Measurements from ENCODE around the gene ATP5F1C.

Gene ATP5F1C

GRCh38 chr10:7819121-7819460 is 31.1 kb downstream of the ATP5F1C start:
- peaks cover 0 to 18% (median 14%) of the 10 kb centered on the region in 4 donors for H3K4me1 ChIP-seq
- intact Hi-C loops (cut with DNase I; ENCODE audit: low total_unique reads): no loop called here
- H3K27ac ChIP-seq: peak overlapping the region; percentile 73 to 78
- H3K9me3 ChIP-seq: no peaks in the 10 kb centered on the region
- peaks cover 0 to 3% of the 10 kb centered on the region in 2 donors for H3K27me3 ChIP-seq
- peaks cover 0 to 10% (median 0%) of the 10 kb centered on the region in 3 donors for H3K36me3 ChIP-seq
- DNase-seq: peak in 1 of 2 donors; percentile 51
- H3K4me3 ChIP-seq: peak overlapping the region; percentile 85 to 95
- TF ChIP-seq, protein P1, sequence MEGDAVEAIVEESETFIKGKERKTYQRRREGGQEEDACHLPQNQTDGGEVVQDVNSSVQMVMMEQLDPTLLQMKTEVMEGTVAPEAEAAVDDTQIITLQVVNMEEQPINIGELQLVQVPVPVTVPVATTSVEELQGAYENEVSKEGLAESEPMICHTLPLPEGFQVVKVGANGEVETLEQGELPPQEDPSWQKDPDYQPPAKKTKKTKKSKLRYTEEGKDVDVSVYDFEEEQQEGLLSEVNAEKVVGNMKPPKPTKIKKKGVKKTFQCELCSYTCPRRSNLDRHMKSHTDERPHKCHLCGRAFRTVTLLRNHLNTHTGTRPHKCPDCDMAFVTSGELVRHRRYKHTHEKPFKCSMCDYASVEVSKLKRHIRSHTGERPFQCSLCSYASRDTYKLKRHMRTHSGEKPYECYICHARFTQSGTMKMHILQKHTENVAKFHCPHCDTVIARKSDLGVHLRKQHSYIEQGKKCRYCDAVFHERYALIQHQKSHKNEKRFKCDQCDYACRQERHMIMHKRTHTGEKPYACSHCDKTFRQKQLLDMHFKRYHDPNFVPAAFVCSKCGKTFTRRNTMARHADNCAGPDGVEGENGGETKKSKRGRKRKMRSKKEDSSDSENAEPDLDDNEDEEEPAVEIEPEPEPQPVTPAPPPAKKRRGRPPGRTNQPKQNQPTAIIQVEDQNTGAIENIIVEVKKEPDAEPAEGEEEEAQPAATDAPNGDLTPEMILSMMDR (IDR thresholded peaks at IDR 0.05): peak in 1 of 2 experiments; percentile 12

DNA sequence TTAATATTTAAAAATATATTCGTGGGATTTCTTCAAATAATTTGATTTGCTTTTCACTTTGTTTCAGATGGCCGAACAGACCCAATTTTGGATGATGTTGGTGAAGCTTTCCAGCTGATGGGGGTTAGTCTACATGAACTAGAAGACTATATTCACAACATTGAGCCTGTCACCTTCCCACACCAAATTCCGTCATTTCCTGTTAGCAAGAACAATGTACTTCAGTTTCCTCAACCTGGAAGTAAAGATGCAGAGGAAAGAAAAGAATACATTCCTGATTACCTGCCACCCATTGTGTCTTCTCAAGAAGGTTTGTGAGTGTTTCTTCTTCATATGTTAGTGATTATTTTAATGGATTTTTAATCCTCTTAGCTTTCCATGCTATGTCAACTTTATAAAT is 36.3 kb downstream of the ATP5F1C start:
- H3K27me3 ChIP-seq: no peaks in the 10 kb centered on the region
- TF ChIP-seq, protein P1 (IDR thresholded peaks at IDR 0.05): no peak
- H3K27ac ChIP-seq: no peak overlapping the region
- H3K9me3 ChIP-seq: no peaks in the 10 kb centered on the region
- no peak for DNase-seq
- H3K36me3 ChIP-seq: peaks cover 9 to 36% (median 23%) of the 10 kb centered on the region in 3 donors
- H3K4me3 ChIP-seq: no peak overlapping the region
- peaks cover 0 to 18% (median 13%) of the 10 kb centered on the region in 4 donors for H3K4me1 ChIP-seq
- intact Hi-C loops (cut with DNase I; ENCODE audit: low total_unique reads): no loop called here

- peaks cover 0 to under 1% (median 0%) of the 10 kb centered on the region in 4 donors for H3K4me1 ChIP-seq
- intact Hi-C loops (cut with DNase I; ENCODE audit: low total_unique reads): no loop called here
- H3K27ac ChIP-seq: no peak overlapping the region
- H3K27me3 ChIP-seq: no peaks in the 10 kb centered on the region
- TF ChIP-seq, protein P1 (IDR thresholded peaks at IDR 0.05): no peak
- no peak overlapping the region for H3K4me3 ChIP-seq
- no peaks in the 10 kb centered on the region for H3K9me3 ChIP-seq
- no peak for DNase-seq
- H3K36me3 ChIP-seq: peaks cover 9 to 32% (median 23%) of the 10 kb centered on the region in 3 donors
These were observed 39.0 kb downstream of the ATP5F1C start for GRCh38 chr10:7826971-7827370.

GRCh38 chr10:7829289-7829834 is 41.4 kb downstream of the ATP5F1C start:
- no peaks in the 10 kb centered on the region for H3K9me3 ChIP-seq
- intact Hi-C loops (cut with DNase I; ENCODE audit: low total_unique reads): no loop called here

DNA sequence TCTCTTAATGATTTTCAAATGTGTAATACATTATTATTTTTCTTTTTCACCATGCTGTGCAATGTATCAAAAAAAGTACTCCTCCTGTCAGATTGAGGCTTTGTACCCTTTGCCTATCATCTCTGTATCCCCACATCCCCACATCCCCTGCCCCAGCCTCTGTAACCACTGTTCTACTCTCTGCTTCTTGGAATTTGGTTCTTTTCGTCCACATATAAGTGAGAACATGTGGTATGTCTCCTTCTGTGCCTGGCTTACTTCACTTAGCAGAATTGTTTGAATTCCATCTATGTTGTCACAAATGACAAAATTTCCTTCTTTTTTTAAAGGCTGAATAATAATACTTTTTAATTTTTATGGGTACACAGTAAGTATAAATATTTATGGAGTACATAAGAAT is 44.1 kb downstream of the ATP5F1C start:
- TF ChIP-seq, protein P1 (IDR thresholded peaks at IDR 0.05): no peak
- Histone ChIP-seq H3K27ac (no peak overlapping the region), H3K4me1 (peaks cover 0 to 10% (median 0%) of the 10 kb centered on the region in 4 donors), H3K9me3 (no peaks in the 10 kb centered on the region), H3K36me3 (peaks cover 0 to 14% (median under 1%) of the 10 kb centered on the region in 3 donors), H3K27me3 (no peaks in the 10 kb centered on the region), H3K4me3 (no peak overlapping the region)
- intact Hi-C loops (cut with DNase I; ENCODE audit: low total_unique reads): no loop called here
- DNase-seq: no peak

More at GRCh38 chr10:7829289-7829834, 41.4 kb downstream of the ATP5F1C start:
- Histone ChIP-seq H3K4me1 (peaks cover 0 to 10% (median 0%) of the 10 kb centered on the region in 4 donors), H3K36me3 (peaks cover 7 to 24% (median 21%) of the 10 kb centered on the region in 3 donors), H3K4me3 (no peak overlapping the region), H3K27me3 (no peaks in the 10 kb centered on the region), H3K27ac (no peak overlapping the region)
- TF ChIP-seq, protein P1 (IDR thresholded peaks at IDR 0.05): no peak
- no peak for DNase-seq

All from tibial artery (tissue), 4 donors.